Measurements from ENCODE around the gene MSMB. TPM values are rescaled to one million over a fixed set of nuclear protein-coding genes. Genes with fewer than 3 reads are reported as not detected.
"Not testable (repeated sequence)": the region's sequence is repeated elsewhere in the genome, so short reads cannot be mapped to it uniquely, and the experiment has no call there.

Gene MSMB
- total RNA-seq, 2 donors from 2014 or later: not detected

DNA sequence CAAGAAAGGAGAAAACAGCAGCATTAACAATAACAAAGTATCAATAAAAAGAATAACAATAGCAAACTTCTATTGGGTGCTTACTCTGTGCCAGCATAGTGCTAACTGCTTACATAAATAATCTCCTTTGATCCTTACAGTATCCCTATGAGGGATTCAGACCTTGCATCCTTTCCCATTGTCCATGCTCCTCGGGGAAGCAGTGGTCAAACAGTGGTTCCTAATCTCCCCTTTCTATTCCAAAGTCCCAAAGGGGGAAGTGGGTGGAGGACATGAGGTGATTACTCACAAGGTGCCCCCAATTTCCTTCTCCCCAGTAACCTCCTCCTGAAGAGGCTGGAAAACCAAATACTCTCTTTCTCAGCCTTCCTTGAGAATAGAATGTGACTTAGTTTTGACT, 22.0 kb upstream of the MSMB start:
- Histone ChIP-seq H3K27ac (no peak overlapping the region), H3K9me3 (no peaks in the 10 kb centered on the region), H3K27me3 (replicated peaks; ENCODE audit: insufficient read depth) (no peaks in the 10 kb centered on the region), H3K4me3 (no peak overlapping the region), H3K36me3 (no peaks in the 10 kb centered on the region), H3K4me1 (ENCODE audit: control insufficient read depth in 1 of 2, low read depth in 2 of 2) (no peaks in the 10 kb centered on the region)
- TF ChIP-seq, protein P1, sequence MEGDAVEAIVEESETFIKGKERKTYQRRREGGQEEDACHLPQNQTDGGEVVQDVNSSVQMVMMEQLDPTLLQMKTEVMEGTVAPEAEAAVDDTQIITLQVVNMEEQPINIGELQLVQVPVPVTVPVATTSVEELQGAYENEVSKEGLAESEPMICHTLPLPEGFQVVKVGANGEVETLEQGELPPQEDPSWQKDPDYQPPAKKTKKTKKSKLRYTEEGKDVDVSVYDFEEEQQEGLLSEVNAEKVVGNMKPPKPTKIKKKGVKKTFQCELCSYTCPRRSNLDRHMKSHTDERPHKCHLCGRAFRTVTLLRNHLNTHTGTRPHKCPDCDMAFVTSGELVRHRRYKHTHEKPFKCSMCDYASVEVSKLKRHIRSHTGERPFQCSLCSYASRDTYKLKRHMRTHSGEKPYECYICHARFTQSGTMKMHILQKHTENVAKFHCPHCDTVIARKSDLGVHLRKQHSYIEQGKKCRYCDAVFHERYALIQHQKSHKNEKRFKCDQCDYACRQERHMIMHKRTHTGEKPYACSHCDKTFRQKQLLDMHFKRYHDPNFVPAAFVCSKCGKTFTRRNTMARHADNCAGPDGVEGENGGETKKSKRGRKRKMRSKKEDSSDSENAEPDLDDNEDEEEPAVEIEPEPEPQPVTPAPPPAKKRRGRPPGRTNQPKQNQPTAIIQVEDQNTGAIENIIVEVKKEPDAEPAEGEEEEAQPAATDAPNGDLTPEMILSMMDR (IDR thresholded peaks at IDR 0.05): no peak
- DNase-seq (ENCODE audit: low spot score) (no peak), ATAC-seq (ENCODE audit: insufficient number of reproducible peaks, low FRiP score, low read depth) (no peak)

DNA sequence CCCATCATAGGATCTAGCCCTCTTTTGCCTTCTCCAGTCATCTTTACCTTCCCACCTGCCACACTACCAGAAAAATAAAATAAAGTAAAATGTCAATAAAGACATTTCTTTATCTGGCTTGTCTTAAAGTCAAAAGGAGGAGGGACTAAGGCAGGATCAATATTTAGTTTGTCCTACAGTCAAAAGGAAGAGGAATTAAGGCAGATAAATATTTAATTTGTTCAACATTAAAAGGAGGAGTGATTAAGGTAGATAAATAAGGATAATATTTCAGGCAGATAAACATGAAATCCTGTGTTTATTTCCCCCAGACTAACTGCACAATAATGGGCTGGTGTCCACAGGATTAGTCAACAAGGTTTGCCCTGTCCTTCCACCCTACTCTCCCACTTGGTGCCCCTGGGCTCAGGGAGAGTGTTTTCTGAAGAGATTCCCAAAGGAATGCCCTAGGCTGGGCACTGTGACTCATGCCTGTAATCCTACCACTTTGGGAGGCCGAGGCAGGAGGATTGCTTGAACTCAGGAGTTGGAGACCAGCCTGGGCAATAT, 18.3 kb upstream of the MSMB start:
- Histone ChIP-seq H3K36me3 (no peaks in the 10 kb centered on the region), H3K4me3 (no peak overlapping the region), H3K27ac (no peak overlapping the region), H3K4me1 (ENCODE audit: control insufficient read depth in 1 of 2, low read depth in 2 of 2) (no peaks in the 10 kb centered on the region), H3K27me3 (replicated peaks; ENCODE audit: insufficient read depth) (no peaks in the 10 kb centered on the region), H3K9me3 (no peaks in the 10 kb centered on the region)
- TF ChIP-seq, protein P1 (IDR thresholded peaks at IDR 0.05): no peak
- no peak for ATAC-seq (ENCODE audit: insufficient number of reproducible peaks, low FRiP score, low read depth)
- no peak for DNase-seq (ENCODE audit: low spot score)

DNA sequence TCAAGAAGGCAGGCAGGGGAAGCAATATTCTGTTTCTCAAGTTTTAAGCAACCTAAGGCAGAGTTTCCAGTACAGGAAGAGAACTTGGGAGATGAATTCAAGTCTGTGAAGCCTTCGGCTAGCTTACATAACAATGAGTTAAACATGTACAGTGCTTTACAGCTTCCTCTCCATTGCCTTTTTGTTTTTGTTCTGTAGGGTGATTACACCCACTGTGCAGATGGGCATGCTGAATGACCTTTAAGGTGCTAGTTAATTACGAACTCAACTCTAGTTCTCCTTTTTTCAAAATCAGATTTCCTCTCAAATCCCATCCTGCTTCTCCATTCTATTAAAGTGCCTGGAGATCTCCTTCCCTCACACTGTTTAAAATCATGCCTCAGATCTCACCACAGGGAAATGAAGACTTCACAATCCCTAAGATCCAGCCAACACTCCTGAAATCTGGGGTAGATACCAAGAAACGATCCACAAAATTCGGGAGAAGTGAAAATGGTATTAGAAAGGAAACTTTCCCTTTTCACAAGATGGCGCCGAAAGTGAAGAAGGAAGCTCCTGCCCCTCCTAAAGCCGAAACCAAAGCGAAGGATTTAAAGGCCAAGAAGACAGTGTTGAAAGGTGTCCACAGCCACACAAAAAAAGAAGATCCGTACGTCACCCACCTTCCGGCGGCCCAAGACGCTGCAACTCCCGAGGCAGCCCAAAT, 16.8 kb upstream of the MSMB start:
- no peak for DNase-seq (ENCODE audit: low spot score)
- Histone ChIP-seq H3K4me1 (ENCODE audit: control insufficient read depth in 1 of 2, low read depth in 2 of 2) (no peaks in the 10 kb centered on the region), H3K4me3 (no peak overlapping the region), H3K27me3 (replicated peaks; ENCODE audit: insufficient read depth) (no peaks in the 10 kb centered on the region), H3K9me3 (no peaks in the 10 kb centered on the region), H3K36me3 (no peaks in the 10 kb centered on the region), H3K27ac (no peak overlapping the region)
- TF ChIP-seq, protein P1 (IDR thresholded peaks at IDR 0.05): no peak
- ATAC-seq (ENCODE audit: insufficient number of reproducible peaks, low FRiP score, low read depth): no peak

DNA sequence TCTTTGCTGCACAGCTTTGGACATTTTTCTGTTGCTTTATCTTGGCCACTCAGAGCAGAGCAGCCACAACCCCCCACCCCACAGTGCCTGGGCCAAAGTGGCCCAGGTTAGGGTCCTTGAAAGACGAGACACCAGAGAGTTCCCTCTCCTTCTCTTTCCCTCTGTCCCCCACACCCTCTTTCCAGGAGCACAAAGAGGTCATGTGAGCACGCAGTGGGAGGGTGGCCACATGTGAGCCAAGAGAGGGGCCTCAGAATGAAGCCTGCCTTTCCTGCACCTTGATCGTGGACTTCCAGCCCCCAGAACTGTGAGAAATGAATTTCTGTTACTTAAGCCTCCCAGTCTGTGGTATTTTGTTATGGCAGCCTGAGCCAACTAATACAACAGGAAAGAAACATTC, 14.6 kb upstream of the MSMB start:
- ATAC-seq (ENCODE audit: insufficient number of reproducible peaks, low FRiP score, low read depth): no peak
- Histone ChIP-seq H3K9me3 (peaks cover 2% of the 10 kb centered on the region), H3K27ac (no peak overlapping the region), H3K4me3 (no peak overlapping the region), H3K4me1 (ENCODE audit: control insufficient read depth in 1 of 2, low read depth in 2 of 2) (no peaks in the 10 kb centered on the region), H3K36me3 (no peaks in the 10 kb centered on the region), H3K27me3 (replicated peaks; ENCODE audit: insufficient read depth) (no peaks in the 10 kb centered on the region)
- DNase-seq (ENCODE audit: low spot score): no peak
- TF ChIP-seq, protein P1 (IDR thresholded peaks at IDR 0.05): no peak

DNA sequence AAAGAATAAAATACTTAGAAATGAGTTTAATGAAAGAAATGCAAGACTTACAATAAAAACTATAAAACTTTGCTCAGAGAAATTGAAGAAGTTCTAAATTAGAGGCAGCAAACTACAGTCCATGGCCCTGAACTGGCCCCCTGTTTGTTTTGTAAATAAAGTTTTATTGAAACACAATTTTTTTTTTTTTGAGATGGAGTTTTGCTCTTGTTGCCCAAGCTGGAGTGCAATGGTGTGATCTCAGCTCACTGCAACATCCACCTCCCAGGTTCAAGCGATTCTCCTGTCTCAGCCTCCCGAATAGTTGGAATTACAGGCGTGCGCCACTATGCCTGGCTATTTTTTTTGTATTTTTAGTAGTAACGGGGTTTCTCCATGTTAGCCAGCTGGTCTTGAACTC, 11.9 kb upstream of the MSMB start:
- not testable (repeated sequence) for DNase-seq (ENCODE audit: low spot score); H3K27ac ChIP-seq; H3K9me3 ChIP-seq; H3K36me3 ChIP-seq; H3K4me3 ChIP-seq; H3K27me3 ChIP-seq (replicated peaks; ENCODE audit: insufficient read depth); ATAC-seq (ENCODE audit: insufficient number of reproducible peaks, low FRiP score, low read depth); H3K4me1 ChIP-seq (ENCODE audit: control insufficient read depth in 1 of 2, low read depth in 2 of 2)

DNA sequence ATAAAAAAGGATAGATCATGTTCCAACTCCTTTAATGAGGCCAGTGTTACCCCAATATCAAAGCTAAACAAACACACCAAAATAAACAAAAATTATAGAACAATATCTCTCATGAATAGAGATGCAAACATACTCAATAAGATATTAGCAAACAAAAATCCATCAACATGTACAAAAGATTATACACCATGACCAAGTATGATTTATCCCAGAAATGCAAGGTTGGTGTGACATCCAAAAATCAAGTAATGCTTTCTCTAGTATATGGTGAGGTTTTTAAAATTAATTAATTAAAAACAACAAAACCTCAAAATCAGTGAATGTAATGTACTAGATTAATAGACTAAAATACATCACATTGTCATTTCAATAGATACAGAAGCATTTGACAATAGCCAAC, 11.0 kb upstream of the MSMB start:
- no peaks in the 10 kb centered on the region for H3K36me3 ChIP-seq
- H3K9me3 ChIP-seq: peaks cover 2% of the 10 kb centered on the region
- ATAC-seq (ENCODE audit: insufficient number of reproducible peaks, low FRiP score, low read depth) (no peak), DNase-seq (ENCODE audit: low spot score) (no peak)
- no peaks in the 10 kb centered on the region for H3K27me3 ChIP-seq (replicated peaks; ENCODE audit: insufficient read depth)
- H3K4me3 ChIP-seq: no peak overlapping the region
- no peaks in the 10 kb centered on the region for H3K4me1 ChIP-seq (ENCODE audit: control insufficient read depth in 1 of 2, low read depth in 2 of 2)
- TF ChIP-seq, protein P1 (IDR thresholded peaks at IDR 0.05): no peak
- H3K27ac ChIP-seq: no peak overlapping the region
